GM21515 (cell line): ENCODE data around the gene BBS5.
"Not testable (repeated sequence)": the region's sequence is repeated elsewhere in the genome, so short reads cannot be mapped to it uniquely, and the experiment has no call there.

Source experiments
- ATAC-seq: cut with Tn5 transposase; IDR thresholded peaks from one replicate; pipeline ENCODE4 v1.9.1; 2021; ENCODE audit not compliant: unreplicated experiment

The BBS5 gene

GRCh38 chr2:169485650-169486138, 6.4 kb downstream of the BBS5 start:
- no peak for ATAC-seq

GRCh38 chr2:169486487-169486886, 7.2 kb downstream of the BBS5 start:
- ATAC-seq: no peak

GRCh38 chr2:169490834-169491233, 11.5 kb downstream of the BBS5 start:
- no peak for ATAC-seq

- ATAC-seq: no peak
Measured at GRCh38 chr2:169491378-169491777, 12.1 kb downstream of the BBS5 start.

GRCh38 chr2:169493360-169493759, 14.1 kb downstream of the BBS5 start:
- ATAC-seq: no peak

GRCh38 chr2:169495310-169495928, 16.1 kb downstream of the BBS5 start:
- ATAC-seq: no peak

- ATAC-seq: no peak
Measured at GRCh38 chr2:169504651-169505050, 25.4 kb downstream of the BBS5 start.

GRCh38 chr2:169507698-169508097, 28.4 kb downstream of the BBS5 start:
- no peak for ATAC-seq

- no peak for ATAC-seq
Measured at GRCh38 chr2:169509298-169509885, 30.1 kb downstream of the BBS5 start, which contains the start of gene KLHL41. Gene KLHL41 (plus strand): TSS chr2:169509702. CDS start chr2:169509779, 77 bp downstream.

- no peak for ATAC-seq
Measured at GRCh38 chr2:169509955-169510354, 30.7 kb downstream of the BBS5 start.

- ATAC-seq: no peak
Measured at GRCh38 chr2:169510496-169510895, 31.2 kb downstream of the BBS5 start.

- ATAC-seq: no peak
Measured at GRCh38 chr2:169511818-169512217, 32.5 kb downstream of the BBS5 start.

- no peak for ATAC-seq
Measured at GRCh38 chr2:169512525-169512924, 33.2 kb downstream of the BBS5 start.

GRCh38 chr2:169513094-169513493, 33.8 kb downstream of the BBS5 start:
- ATAC-seq: no peak

GRCh38 chr2:169513926-169514325, 34.6 kb downstream of the BBS5 start:
- ATAC-seq: no peak

GRCh38 chr2:169514758-169515157, 35.5 kb downstream of the BBS5 start:
- ATAC-seq: not testable (repeated sequence)

GRCh38 chr2:169516488-169516995, 37.2 kb downstream of the BBS5 start:
- not testable (repeated sequence) for ATAC-seq

GRCh38 chr2:169520896-169521295, 41.6 kb downstream of the BBS5 start:
- no peak for ATAC-seq

GRCh38 chr2:169523681-169524080, 44.4 kb downstream of the BBS5 start:
- ATAC-seq: no peak

GRCh38 chr2:169525434-169525833, 46.1 kb downstream of the BBS5 start:
- no peak for ATAC-seq

GRCh38 chr2:169526451-169526850, 47.2 kb downstream of the BBS5 start:
- ATAC-seq: no peak

- ATAC-seq: peak; percentile 91
Measured at GRCh38 chr2:169528271-169528701, 49.0 kb downstream of the BBS5 start.
